SK-N-SH treated with all-trans-retinoic acid at 6 μM for 48 hours (cell line): ENCODE results near the gene LOXL4.

Experiments
- ARNTL ChIP-seq: fragments of 450-650 bp; formaldehyde crosslinking; IDR thresholded peaks from 2 replicates; pipeline ENCODE4 v1.5.0; 2020; ENCODE audit warnings: low read depth, mild to moderate bottlenecking, moderate library complexity, borderline replicate concordance
- BACH2 ChIP-seq: fragments of 250-450 bp; sonication (Bioruptor Pico); IDR thresholded peaks from 2 replicates; pipeline ENCODE4 v1.9.0; 2021; ENCODE audit warnings: mild to moderate bottlenecking, borderline replicate concordance
- ESRRG ChIP-seq: fragments of 250-450 bp; sonication (Bioruptor Pico); IDR thresholded peaks from 2 replicates; pipeline ENCODE4 v1.6.1; 2021; ENCODE audit warnings: mild to moderate bottlenecking
- OSR1 ChIP-seq: fragments of 250-450 bp; sonication (Bioruptor Pico); IDR thresholded peaks from 2 replicates; pipeline ENCODE4 v1.8.0; 2022; ENCODE audit warnings: moderate library complexity, mild to moderate bottlenecking, inconsistent platforms
- RARB ChIP-seq: fragments of 250-450 bp; sonication (Bioruptor Pico); IDR thresholded peaks from 2 replicates; pipeline ENCODE4 v1.8.0; 2021; ENCODE audit warnings: mild to moderate bottlenecking, moderate library complexity
- SNAI2 ChIP-seq: fragments of 250-450 bp; sonication (Bioruptor Pico); IDR thresholded peaks from 2 replicates; pipeline ENCODE4 v1.5.0; 2020; ENCODE audit warnings: mild to moderate bottlenecking, moderate library complexity
- TCF4 ChIP-seq: fragments of 250-450 bp; sonication (Bioruptor Pico); IDR thresholded peaks from 2 replicates; pipeline ENCODE4 v1.8.0; 2021; ENCODE audit warnings: mild to moderate bottlenecking, moderate library complexity, borderline replicate concordance
- TSHZ2 ChIP-seq: fragments of 250-450 bp; sonication (Bioruptor Pico); IDR thresholded peaks from 2 replicates; pipeline ENCODE4 v1.5.0; 2020; ENCODE audit warnings: mild to moderate bottlenecking, moderate library complexity
- ZFP3 ChIP-seq: fragments of 250-450 bp; sonication (Bioruptor Pico); IDR thresholded peaks from 2 replicates; pipeline ENCODE4 v1.5.0; 2020; ENCODE audit warnings: mild to moderate bottlenecking, moderate library complexity
- ZFP30 ChIP-seq: fragments of 450-650 bp; formaldehyde crosslinking; IDR thresholded peaks from 2 replicates; pipeline ENCODE4 v1.5.0; 2022; ENCODE audit warnings: mild to moderate bottlenecking, moderate library complexity
- ZNF565 ChIP-seq: fragments of 450-650 bp; formaldehyde crosslinking; conservative IDR thresholded peaks from 2 replicates; pipeline ENCODE4 v1.5.0; 2020; ENCODE audit warnings: low read depth, mild to moderate bottlenecking, moderate library complexity
- ZNF70 ChIP-seq: fragments of 450-650 bp; formaldehyde crosslinking; IDR thresholded peaks from 2 replicates; pipeline ENCODE4 v1.5.0; 2020; ENCODE audit warnings: mild to moderate bottlenecking, moderate library complexity
- ZNF8 ChIP-seq: fragments of 450-650 bp; formaldehyde crosslinking; IDR thresholded peaks from 2 replicates; pipeline ENCODE4 v1.5.0; 2020; ENCODE audit warnings: mild to moderate bottlenecking, moderate library complexity
- TF ChIP-seq, protein P1 (sequence below): fragments of 250-450 bp; sonication (Bioruptor Pico); IDR thresholded peaks from 2 replicates; pipeline ENCODE4 v1.8.0; 2020; ENCODE audit warnings: mild to moderate bottlenecking, moderate library complexity, borderline replicate concordance

GRCh38 chr10:98249134-98249533 lies 18.9 kb downstream of the LOXL4 start:
- TF ChIP-seq RARB (no peak), ZNF70 (no peak), OSR1 (CRISPR knock-in tag) (no peak), ESRRG (no peak), ARNTL (CRISPR knock-in tag) (no peak), ZFP30 (CRISPR knock-in tag) (no peak), ZNF8 (CRISPR knock-in tag) (no peak), TSHZ2 (CRISPR knock-in tag) (no peak), SNAI2 (CRISPR knock-in tag) (no peak), ZNF565 (CRISPR knock-in tag) (no peak), ZFP3 (CRISPR knock-in tag) (no peak), TCF4 (CRISPR knock-in tag) (no peak), BACH2 (no peak)
- TF ChIP-seq, protein P1, sequence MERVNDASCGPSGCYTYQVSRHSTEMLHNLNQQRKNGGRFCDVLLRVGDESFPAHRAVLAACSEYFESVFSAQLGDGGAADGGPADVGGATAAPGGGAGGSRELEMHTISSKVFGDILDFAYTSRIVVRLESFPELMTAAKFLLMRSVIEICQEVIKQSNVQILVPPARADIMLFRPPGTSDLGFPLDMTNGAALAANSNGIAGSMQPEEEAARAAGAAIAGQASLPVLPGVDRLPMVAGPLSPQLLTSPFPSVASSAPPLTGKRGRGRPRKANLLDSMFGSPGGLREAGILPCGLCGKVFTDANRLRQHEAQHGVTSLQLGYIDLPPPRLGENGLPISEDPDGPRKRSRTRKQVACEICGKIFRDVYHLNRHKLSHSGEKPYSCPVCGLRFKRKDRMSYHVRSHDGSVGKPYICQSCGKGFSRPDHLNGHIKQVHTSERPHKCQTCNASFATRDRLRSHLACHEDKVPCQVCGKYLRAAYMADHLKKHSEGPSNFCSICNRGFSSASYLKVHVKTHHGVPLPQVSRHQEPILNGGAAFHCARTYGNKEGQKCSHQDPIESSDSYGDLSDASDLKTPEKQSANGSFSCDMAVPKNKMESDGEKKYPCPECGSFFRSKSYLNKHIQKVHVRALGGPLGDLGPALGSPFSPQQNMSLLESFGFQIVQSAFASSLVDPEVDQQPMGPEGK (CRISPR knock-in tag) = no peak
